ENCODE measurements around the gene TPCN2. TPM values are rescaled to one million over a fixed set of nuclear protein-coding genes. Genes with fewer than 3 reads are reported as not detected.
"Not testable (repeated sequence)": the region's sequence is repeated elsewhere in the genome, so short reads cannot be mapped to it uniquely, and the experiment has no call there.

Gene TPCN2
- total and polyA plus RNA-seq, 9 of the 15 experiments (the other 6 are each of a cell fraction or from before 2014, with no cell fraction given): 0.66 to 10.2 (median 4.6) TPM

DNA sequence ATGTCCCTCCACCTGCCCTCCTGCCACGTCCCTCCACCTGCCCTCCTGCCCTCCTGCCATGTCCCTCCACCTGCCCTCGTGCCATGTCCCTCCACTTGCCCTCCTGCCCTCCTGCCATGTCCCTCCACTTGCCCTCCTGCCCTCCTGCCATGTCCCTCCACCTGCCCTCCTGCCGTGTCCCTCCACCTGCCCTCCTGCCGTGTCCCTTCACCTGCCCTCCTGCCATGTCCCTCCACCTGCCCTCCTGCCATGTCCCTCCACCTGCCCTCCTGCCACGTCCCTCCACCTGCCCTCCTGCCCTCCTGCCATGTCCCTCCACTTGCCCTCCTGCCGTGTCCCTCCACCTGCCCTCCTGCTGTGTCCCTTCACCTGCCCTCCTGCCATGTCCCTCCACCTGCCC lies 28.2 kb downstream of the TPCN2 start:
- H3K9me3 ChIP-seq (replicated peaks; ENCODE audit: control insufficient read depth, insufficient read depth, low read depth, low read length); H3K27ac ChIP-seq (ENCODE audit: extremely low read depth, low read depth, low read length); DNase-seq (ENCODE audit: extremely low read depth in 1 of 4, low spot score in 3 of 4); H2AFZ ChIP-seq (ENCODE audit: low read depth, low read length); intact Hi-C loops (cut with micrococcal nuclease); in situ Hi-C loops (cut with MboI); BruUV-seq (replicated peaks); ATAC-seq; H3K4me3 ChIP-seq; H3K36me3 ChIP-seq (ENCODE audit: control insufficient read depth, insufficient read depth, low read length); H3K4me2 ChIP-seq (ENCODE audit: insufficient read depth, low read length); FAIRE-seq; POLR2A ChIA-PET; H3K79me2 ChIP-seq (ENCODE audit: control insufficient read depth, insufficient read depth, low read length); H3K9ac ChIP-seq (ENCODE audit: insufficient read depth in 1 of 2, low read depth in 2 of 2, low read length in 2 of 2); H3K9me1 ChIP-seq (ENCODE audit: control insufficient read depth, insufficient read depth, low read length); H3K27me3 ChIP-seq (ENCODE audit: control insufficient read depth in 2 of 2, insufficient read depth in 2 of 2, low read length in 2 of 2); CTCF ChIA-PET (ENCODE audit: low intra/inter-chr PET ratio): not testable (repeated sequence)
- WGBS (ENCODE audit: insufficient coverage, low coverage, missing lambda C conversion rate): 57% methylated on average over 3 of the region's 6 CpGs
- Histone ChIP-seq H4K20me1 (replicated peaks; ENCODE audit: control insufficient read depth, insufficient read depth, low read length) (peaks cover 39% of the 10 kb centered on the region), H3K4me1 (replicated peaks in 1 of 2; ENCODE audit: control insufficient read depth in 2 of 2, insufficient read depth in 2 of 2, low read length in 2 of 2) (peaks cover 28 to 56% of the 10 kb centered on the region in 2 experiments; a peak in 4 of 5 replicates)

DNA sequence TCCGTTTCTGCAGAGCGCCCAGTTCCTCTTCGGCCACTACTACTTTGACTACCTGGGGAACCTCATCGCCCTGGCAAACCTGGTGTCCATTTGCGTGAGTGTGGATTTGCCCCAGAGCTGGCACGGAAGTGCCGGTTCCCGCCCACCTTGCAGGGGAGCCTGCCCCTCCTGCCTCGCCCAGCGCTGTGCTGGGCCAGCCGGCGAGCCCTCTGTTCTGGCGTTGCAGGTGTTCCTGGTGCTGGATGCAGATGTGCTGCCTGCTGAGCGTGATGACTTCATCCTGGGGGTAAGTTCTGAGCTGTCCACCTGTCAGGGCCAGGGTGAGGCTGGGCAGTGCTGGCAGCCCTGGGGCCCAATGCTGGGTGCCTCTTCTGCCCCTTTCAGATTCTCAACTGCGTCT lies 29.8 kb downstream of the TPCN2 start:
- no peak for DNase-seq (ENCODE audit: extremely low read depth in 1 of 4, low spot score in 3 of 4)
- H3K4me3 ChIP-seq: no peak overlapping the region
- WGBS (ENCODE audit: insufficient coverage, low coverage, missing lambda C conversion rate): 78% methylated on average over 10 of the region's 15 CpGs
- H3K4me1 ChIP-seq (replicated peaks in 1 of 2; ENCODE audit: control insufficient read depth in 2 of 2, insufficient read depth in 2 of 2, low read length in 2 of 2): peaks cover 24 to 43% of the 10 kb centered on the region in 2 experiments; a peak in 4 of 5 replicates
- BruUV-seq (replicated peaks): no TSS peak
- H3K27me3 ChIP-seq (ENCODE audit: control insufficient read depth in 2 of 2, insufficient read depth in 2 of 2, low read length in 2 of 2): no peaks in the 10 kb centered on the region
- H3K4me2 ChIP-seq (ENCODE audit: insufficient read depth, low read length): no peak overlapping the region
- no peaks in the 10 kb centered on the region for H3K79me2 ChIP-seq (ENCODE audit: control insufficient read depth, insufficient read depth, low read length)
- intact Hi-C loops (cut with micrococcal nuclease): no loop called here
- H4K20me1 ChIP-seq (replicated peaks; ENCODE audit: control insufficient read depth, insufficient read depth, low read length): peaks cover 32% of the 10 kb centered on the region
- peaks cover 3% of the 10 kb centered on the region for H3K9me1 ChIP-seq (ENCODE audit: control insufficient read depth, insufficient read depth, low read length)
- H3K9me3 ChIP-seq (replicated peaks; ENCODE audit: control insufficient read depth, insufficient read depth, low read depth, low read length): no peaks in the 10 kb centered on the region; the same call in 1 of the 2 replicates
- H3K36me3 ChIP-seq (ENCODE audit: control insufficient read depth, insufficient read depth, low read length): peaks cover 8% of the 10 kb centered on the region; the same call in 1 of the 3 replicates
- POLR2A ChIA-PET: no interaction called here
- no peak overlapping the region for H3K27ac ChIP-seq (ENCODE audit: extremely low read depth, low read depth, low read length)
- H3K9ac ChIP-seq (ENCODE audit: insufficient read depth in 1 of 2, low read depth in 2 of 2, low read length in 2 of 2): no peak overlapping the region
- ATAC-seq: no peak
- FAIRE-seq: no peak
- CTCF ChIA-PET (ENCODE audit: low intra/inter-chr PET ratio): no interaction called here
- in situ Hi-C loops (cut with MboI): no loop called here
- H2AFZ ChIP-seq (ENCODE audit: low read depth, low read length): no peak overlapping the region
- TF ChIP-seq PPARD (CRISPR knock-in tag; IDR thresholded peaks at IDR 0.05) (no peak), POLR3A (IDR thresholded peaks at IDR 0.05; ENCODE audit: borderline replicate concordance, extremely low read depth, insufficient read depth, insufficient read length) (no peak), HNRNPL (IDR thresholded peaks at IDR 0.05; ENCODE audit: low read depth, low read length) (no peak), ZC3H8 (IDR thresholded peaks at IDR 0.05) (no peak), ETV6 (IDR thresholded peaks at IDR 0.05; ENCODE audit: borderline replicate concordance in 1 of 2, low read depth in 2 of 2, low read length in 1 of 2) (no peak), ETV6 (CRISPR knock-in tag; IDR thresholded peaks at IDR 0.05; ENCODE audit: borderline replicate concordance) (no peak), SMAD2 (IDR thresholded peaks at IDR 0.05; ENCODE audit: low read depth, low read length) (no peak), EWSR1 (IDR thresholded peaks at IDR 0.05; ENCODE audit: borderline replicate concordance, low read depth, partially characterized antibody) (no peak), RNF2 (IDR thresholded peaks at IDR 0.05) (no peak), RCOR1 (IDR thresholded peaks at IDR 0.05; ENCODE audit: borderline replicate concordance in 1 of 2, low read depth in 2 of 2, low read length in 2 of 2) (no peak), ZNF12 (CRISPR knock-in tag; IDR thresholded peaks at IDR 0.05) (no peak), SUPT5H (IDR thresholded peaks at IDR 0.05) (no peak), ETS2 (tag; IDR thresholded peaks at IDR 0.05; ENCODE audit: borderline replicate concordance, poor library complexity, severe bottlenecking) (no peak), SMARCB1 (IDR thresholded peaks at IDR 0.05; ENCODE audit: insufficient read length, low read depth) (no peak), RBBP5 (IDR thresholded peaks at IDR 0.05; ENCODE audit: borderline replicate concordance, insufficient read depth, low read length, poor library complexity, severe bottlenecking) (no peak), PHTF2 (CRISPR knock-in tag; IDR thresholded peaks at IDR 0.05) (no peak), TCF7 (IDR thresholded peaks at IDR 0.05; ENCODE audit: borderline replicate concordance) (no peak)
- TF ChIP-seq, protein P1, sequence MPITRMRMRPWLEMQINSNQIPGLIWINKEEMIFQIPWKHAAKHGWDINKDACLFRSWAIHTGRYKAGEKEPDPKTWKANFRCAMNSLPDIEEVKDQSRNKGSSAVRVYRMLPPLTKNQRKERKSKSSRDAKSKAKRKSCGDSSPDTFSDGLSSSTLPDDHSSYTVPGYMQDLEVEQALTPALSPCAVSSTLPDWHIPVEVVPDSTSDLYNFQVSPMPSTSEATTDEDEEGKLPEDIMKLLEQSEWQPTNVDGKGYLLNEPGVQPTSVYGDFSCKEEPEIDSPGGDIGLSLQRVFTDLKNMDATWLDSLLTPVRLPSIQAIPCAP (CRISPR knock-in tag; IDR thresholded peaks at IDR 0.05; ENCODE audit: borderline replicate concordance): no peak

Data from K562 (cell line).